ENCODE measurements around the gene NTRK3.

NTRK3 gene

DNA sequence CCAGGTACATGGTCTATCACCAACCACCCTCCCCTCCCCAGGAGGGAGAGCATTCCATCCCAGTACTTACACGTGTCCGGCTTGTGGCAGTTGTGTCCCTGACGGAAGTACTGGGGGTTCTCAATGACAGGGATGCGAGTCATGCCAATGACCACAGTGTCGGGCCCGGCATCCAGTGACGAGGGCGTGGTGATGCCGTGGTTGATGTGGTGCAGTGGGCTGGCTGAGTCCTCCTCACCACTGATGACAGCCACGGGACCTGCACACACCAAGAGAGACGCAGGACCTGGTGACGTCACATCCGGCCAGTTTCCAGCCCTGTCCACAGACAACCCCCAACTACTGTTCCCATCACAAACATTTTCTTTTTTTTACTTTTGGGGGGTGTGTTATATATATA is 223.8 kb downstream of the NTRK3 start:
- H3K27ac ChIP-seq (replicated peaks) = no peak overlapping the region
- no peak for TF ChIP-seq SPI1 (IDR thresholded peaks at IDR 0.05; ENCODE audit: borderline replicate concordance, low read depth)
- TF ChIP-seq, protein P1, sequence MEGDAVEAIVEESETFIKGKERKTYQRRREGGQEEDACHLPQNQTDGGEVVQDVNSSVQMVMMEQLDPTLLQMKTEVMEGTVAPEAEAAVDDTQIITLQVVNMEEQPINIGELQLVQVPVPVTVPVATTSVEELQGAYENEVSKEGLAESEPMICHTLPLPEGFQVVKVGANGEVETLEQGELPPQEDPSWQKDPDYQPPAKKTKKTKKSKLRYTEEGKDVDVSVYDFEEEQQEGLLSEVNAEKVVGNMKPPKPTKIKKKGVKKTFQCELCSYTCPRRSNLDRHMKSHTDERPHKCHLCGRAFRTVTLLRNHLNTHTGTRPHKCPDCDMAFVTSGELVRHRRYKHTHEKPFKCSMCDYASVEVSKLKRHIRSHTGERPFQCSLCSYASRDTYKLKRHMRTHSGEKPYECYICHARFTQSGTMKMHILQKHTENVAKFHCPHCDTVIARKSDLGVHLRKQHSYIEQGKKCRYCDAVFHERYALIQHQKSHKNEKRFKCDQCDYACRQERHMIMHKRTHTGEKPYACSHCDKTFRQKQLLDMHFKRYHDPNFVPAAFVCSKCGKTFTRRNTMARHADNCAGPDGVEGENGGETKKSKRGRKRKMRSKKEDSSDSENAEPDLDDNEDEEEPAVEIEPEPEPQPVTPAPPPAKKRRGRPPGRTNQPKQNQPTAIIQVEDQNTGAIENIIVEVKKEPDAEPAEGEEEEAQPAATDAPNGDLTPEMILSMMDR (IDR thresholded peaks at IDR 0.05; ENCODE audit: insufficient read depth, low read length) = no peak
- no peak for TF ChIP-seq POLR2AphosphoS5 (IDR thresholded peaks at IDR 0.05; ENCODE audit: low read depth)
- TF ChIP-seq, protein P2, sequence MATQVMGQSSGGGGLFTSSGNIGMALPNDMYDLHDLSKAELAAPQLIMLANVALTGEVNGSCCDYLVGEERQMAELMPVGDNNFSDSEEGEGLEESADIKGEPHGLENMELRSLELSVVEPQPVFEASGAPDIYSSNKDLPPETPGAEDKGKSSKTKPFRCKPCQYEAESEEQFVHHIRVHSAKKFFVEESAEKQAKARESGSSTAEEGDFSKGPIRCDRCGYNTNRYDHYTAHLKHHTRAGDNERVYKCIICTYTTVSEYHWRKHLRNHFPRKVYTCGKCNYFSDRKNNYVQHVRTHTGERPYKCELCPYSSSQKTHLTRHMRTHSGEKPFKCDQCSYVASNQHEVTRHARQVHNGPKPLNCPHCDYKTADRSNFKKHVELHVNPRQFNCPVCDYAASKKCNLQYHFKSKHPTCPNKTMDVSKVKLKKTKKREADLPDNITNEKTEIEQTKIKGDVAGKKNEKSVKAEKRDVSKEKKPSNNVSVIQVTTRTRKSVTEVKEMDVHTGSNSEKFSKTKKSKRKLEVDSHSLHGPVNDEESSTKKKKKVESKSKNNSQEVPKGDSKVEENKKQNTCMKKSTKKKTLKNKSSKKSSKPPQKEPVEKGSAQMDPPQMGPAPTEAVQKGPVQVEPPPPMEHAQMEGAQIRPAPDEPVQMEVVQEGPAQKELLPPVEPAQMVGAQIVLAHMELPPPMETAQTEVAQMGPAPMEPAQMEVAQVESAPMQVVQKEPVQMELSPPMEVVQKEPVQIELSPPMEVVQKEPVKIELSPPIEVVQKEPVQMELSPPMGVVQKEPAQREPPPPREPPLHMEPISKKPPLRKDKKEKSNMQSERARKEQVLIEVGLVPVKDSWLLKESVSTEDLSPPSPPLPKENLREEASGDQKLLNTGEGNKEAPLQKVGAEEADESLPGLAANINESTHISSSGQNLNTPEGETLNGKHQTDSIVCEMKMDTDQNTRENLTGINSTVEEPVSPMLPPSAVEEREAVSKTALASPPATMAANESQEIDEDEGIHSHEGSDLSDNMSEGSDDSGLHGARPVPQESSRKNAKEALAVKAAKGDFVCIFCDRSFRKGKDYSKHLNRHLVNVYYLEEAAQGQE (IDR thresholded peaks at IDR 0.05; ENCODE audit: insufficient replicate concordance, low read depth) = no peak
- TF ChIP-seq GABPA (IDR thresholded peaks at IDR 0.05; ENCODE audit: low read depth) = no peak
- no peak for DNase-seq (ENCODE audit: low read depth in 1 of 2, low spot score in 1 of 2)

DNA sequence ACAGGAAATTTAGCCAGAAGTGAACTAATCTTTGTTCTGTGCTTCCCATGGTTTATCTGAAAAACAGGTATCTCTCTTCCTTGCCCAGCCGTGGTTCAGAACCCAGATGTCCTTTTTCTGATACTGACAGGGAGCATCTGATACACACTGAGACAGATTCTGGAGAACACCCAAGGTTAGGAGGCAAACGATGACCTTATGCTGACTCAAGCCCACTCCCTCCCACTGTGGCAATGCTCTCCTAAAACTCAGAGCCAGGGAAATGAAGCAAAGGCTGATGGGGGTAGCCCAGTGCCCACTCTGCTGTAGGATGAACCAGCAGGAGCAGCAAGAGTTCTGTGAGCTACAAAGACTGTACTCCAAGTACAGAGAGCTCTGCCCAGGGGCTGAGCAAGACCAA is 225.1 kb downstream of the NTRK3 start:
- H3K27ac ChIP-seq (replicated peaks) = no peak overlapping the region
- no peak for DNase-seq (ENCODE audit: low read depth in 1 of 2, low spot score in 1 of 2)
- TF ChIP-seq GABPA (IDR thresholded peaks at IDR 0.05; ENCODE audit: low read depth) = no peak
- TF ChIP-seq, protein P1 (IDR thresholded peaks at IDR 0.05; ENCODE audit: insufficient read depth, low read length) = no peak
- TF ChIP-seq SPI1 (IDR thresholded peaks at IDR 0.05; ENCODE audit: borderline replicate concordance, low read depth) = no peak
- TF ChIP-seq, protein P2 (IDR thresholded peaks at IDR 0.05; ENCODE audit: insufficient replicate concordance, low read depth) = no peak
- no peak for TF ChIP-seq POLR2AphosphoS5 (IDR thresholded peaks at IDR 0.05; ENCODE audit: low read depth)
- no peaks in the 10 kb centered on the region for H3K27me3 ChIP-seq (ENCODE audit: insufficient read depth, poor library complexity, severe bottlenecking)
- H3K4me3 ChIP-seq (replicated peaks; ENCODE audit: insufficient read depth, low read length) = no peak overlapping the region

More for the DNA sequence above, 223.8 kb downstream of the NTRK3 start:
- no peak overlapping the region for H3K4me3 ChIP-seq (replicated peaks; ENCODE audit: insufficient read depth, low read length)
- no peaks in the 10 kb centered on the region for H3K27me3 ChIP-seq (ENCODE audit: insufficient read depth, poor library complexity, severe bottlenecking)

DNA sequence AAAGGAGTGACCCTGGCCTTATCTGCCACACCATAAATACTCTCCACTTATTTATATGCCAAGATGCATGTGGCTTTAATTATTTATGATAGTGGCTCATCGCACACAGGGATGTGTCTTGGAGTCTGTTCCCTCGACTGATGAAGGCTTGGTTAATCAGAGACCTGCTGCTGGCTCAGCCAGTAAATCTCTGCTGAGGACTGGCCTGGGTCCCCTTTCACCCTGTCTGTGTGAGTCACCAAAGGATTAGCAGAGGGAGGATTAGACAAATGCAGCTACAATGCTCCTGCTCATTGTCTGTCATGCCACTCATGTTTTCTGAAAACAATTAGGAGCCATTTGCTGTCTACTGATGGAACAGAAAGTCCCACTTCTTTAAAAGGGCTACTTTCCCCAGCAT is 226.8 kb downstream of the NTRK3 start:
- Histone ChIP-seq H3K27ac (replicated peaks) (no peak overlapping the region), H3K4me3 (replicated peaks; ENCODE audit: insufficient read depth, low read length) (no peak overlapping the region), H3K27me3 (ENCODE audit: insufficient read depth, poor library complexity, severe bottlenecking) (no peaks in the 10 kb centered on the region)
- DNase-seq (ENCODE audit: low read depth in 1 of 2, low spot score in 1 of 2) = no peak
- TF ChIP-seq GABPA (IDR thresholded peaks at IDR 0.05; ENCODE audit: low read depth) = no peak
- no peak for TF ChIP-seq SPI1 (IDR thresholded peaks at IDR 0.05; ENCODE audit: borderline replicate concordance, low read depth)
- TF ChIP-seq, protein P2 (IDR thresholded peaks at IDR 0.05; ENCODE audit: insufficient replicate concordance, low read depth) = no peak
- TF ChIP-seq POLR2AphosphoS5 (IDR thresholded peaks at IDR 0.05; ENCODE audit: low read depth) = no peak
- TF ChIP-seq, protein P1 (IDR thresholded peaks at IDR 0.05; ENCODE audit: insufficient read depth, low read length) = no peak
